OCI-LY7 (cell line): ENCODE results near the gene SACS. TPM values are rescaled to one million over a fixed set of nuclear protein-coding genes. Genes with fewer than 3 reads are reported as not detected.

Source experiments
- BruUV-seq: library from RNA; stranded (reverse); fragments of 400-500 nt; replicated peaks from 2 replicates; lab custom pipeline; 2021; lab: Mats Ljungman, UMichigan
- CTCF ChIA-PET: fragments of 300-600 bp; sonication (Branson Sonifier 250); formaldehyde crosslinking; loops from one replicate; lab custom pipeline; 2022; ENCODE audit warnings: antibody characterized with exemption; ENCODE audit not compliant: unreplicated experiment; lab: Charles Lee
- POLR2A ChIA-PET: fragments of 300-600 bp; sonication (Branson Sonifier 250); formaldehyde crosslinking; loops from one replicate; lab custom pipeline; 2022; ENCODE audit warnings: antibody characterized with exemption; lab: Charles Lee
- DNase-seq: peaks from one replicate; pipeline ENCODE4 v3.0.0-alpha.2; 2015; ENCODE audit warnings: low spot score
- H2AFZ ChIP-seq: fragments of 200-600 bp; sonication (generic), shearing (Covaris generic); 2 replicates; pipeline ENCODE4 v1.6.1; 2014; ENCODE audit warnings: mild to moderate bottlenecking, antibody characterized with exemption, low read length, moderate library complexity
- H3K27ac ChIP-seq: fragments of 200-600 bp; sonication (generic); 2 replicates; pipeline ENCODE4 v1.5.1; 2014; ENCODE audit warnings: mixed run types, low read depth, mild to moderate bottlenecking, moderate library complexity, low read length, inconsistent platforms; ENCODE audit not compliant: poor library complexity, severe bottlenecking
- H3K36me3 ChIP-seq: fragments of 200-600 bp; sonication (generic); 2 replicates; pipeline ENCODE4 v1.6.1; 2014; ENCODE audit warnings: mild to moderate bottlenecking, antibody characterized with exemption, low read length, moderate library complexity, mixed read lengths; ENCODE audit not compliant: insufficient read depth
- H3K4me1 ChIP-seq: fragments of 200-600 bp; sonication (generic); 2 replicates; pipeline ENCODE4 v1.5.1; 2014; ENCODE audit warnings: mild to moderate bottlenecking, low read length; ENCODE audit not compliant: insufficient read depth, poor library complexity, severe bottlenecking
- H3K4me2 ChIP-seq: fragments of 200-600 bp; sonication (generic); 2 replicates; pipeline ENCODE4 v1.6.1; 2014; ENCODE audit warnings: mild to moderate bottlenecking, low read length
- H3K4me3 ChIP-seq: fragments of 200-600 bp; sonication (generic); 2 replicates; pipeline ENCODE4 v1.5.1; 2014; ENCODE audit warnings: mild to moderate bottlenecking, low read depth, low read length; ENCODE audit not compliant: poor library complexity, severe bottlenecking
- H3K79me2 ChIP-seq: fragments of 200-600 bp; sonication (generic); 2 replicates; pipeline ENCODE4 v1.6.1; 2016; ENCODE audit warnings: low read depth, mild to moderate bottlenecking, low read length, moderate library complexity, mixed read lengths; ENCODE audit not compliant: insufficient read depth
- H3K9me2 ChIP-seq: fragments of 200-600 bp; sonication (generic); 2 replicates; pipeline ENCODE4 v1.6.1; 2016; ENCODE audit warnings: mild to moderate bottlenecking, low read length, mixed read lengths; ENCODE audit not compliant: insufficient read depth
- H3K9me3 ChIP-seq: fragments of 200-600 bp; sonication (generic); 2 replicates; pipeline ENCODE4 v1.6.1; 2014; ENCODE audit warnings: mild to moderate bottlenecking, mixed run types, low read length, mixed read lengths
- H4K20me1 ChIP-seq: fragments of 200-600 bp; sonication (generic); 2 replicates; pipeline ENCODE4 v1.6.1; 2014; ENCODE audit warnings: mild to moderate bottlenecking, antibody characterized with exemption, low read length, moderate library complexity, mixed read lengths; ENCODE audit not compliant: insufficient read depth
- CTCF ChIP-seq: fragments of 200-600 bp; sonication (generic); conservative IDR thresholded peaks from 2 replicates; pipeline ENCODE4 v1.5.1; 2014; ENCODE audit warnings: mild to moderate bottlenecking, antibody characterized with exemption, low read length, moderate library complexity, mixed read lengths
- EZH2phosphoT487 ChIP-seq: fragments of 200-600 bp; sonication (generic); IDR thresholded peaks from 2 replicates; pipeline ENCODE4 v1.6.1; 2018; ENCODE audit warnings: low read depth, borderline replicate concordance, mild to moderate bottlenecking, mixed run types, antibody characterized with exemption, low read length, moderate library complexity, mixed read lengths
- intact Hi-C: fragments of 100-400 bp; cut with micrococcal nuclease; formaldehyde crosslinking; loops from one replicate; pipeline ENCODE4 v1.10.0; 2022; ENCODE audit not compliant: unreplicated experiment
- total RNA-seq, 2 experiments: library from RNA; depleted of rRNA in 1 of 2; stranded (reverse); fragments of >200 nt in 1 of 2; shearing (Covaris generic) in 1 of 2; gene quantifications; 2 replicates each; pipeline ENCODE4 v1.2.3, GENCODE V29; 2014 to 2022

SACS gene
- total RNA-seq, 2 experiments from 2014 or later: 9.8 to 22.6 TPM

GRCh38 chr13:23394821-23395220 is 38.7 kb downstream of the SACS start:
- no peaks in the 10 kb centered on the region for H3K9me3 ChIP-seq
- CTCF ChIA-PET: no interaction called here

GRCh38 chr13:23392925-23393645 is 40.4 kb downstream of the SACS start:
- Histone ChIP-seq H3K27ac (no peak overlapping the region), H2AFZ (no peak overlapping the region), H3K36me3 (no peaks in the 10 kb centered on the region), H3K79me2 (no peaks in the 10 kb centered on the region), H3K4me1 (no peaks in the 10 kb centered on the region), H3K9me2 (no peaks in the 10 kb centered on the region), H3K4me3 (no peak overlapping the region), H3K4me2 (no peak overlapping the region), H4K20me1 (0 out of 2 replicates have a peak, but pooled peaks cover 4% of the 10 kb centered on the region), H3K9me3 (no peaks in the 10 kb centered on the region)
- CTCF ChIA-PET: no interaction called here
- intact Hi-C loops: no loop called here
- TF ChIP-seq CTCF (no peak), EZH2phosphoT487 (no peak)
- no peak for DNase-seq
- POLR2A ChIA-PET: no interaction called here
- no TSS peak for BruUV-seq

More at GRCh38 chr13:23394821-23395220, 38.7 kb downstream of the SACS start:
- BruUV-seq: no TSS peak
- POLR2A ChIA-PET: no interaction called here
- Histone ChIP-seq H3K9me2 (no peaks in the 10 kb centered on the region), H3K4me2 (no peak overlapping the region), H3K4me1 (no peaks in the 10 kb centered on the region), H3K4me3 (no peak overlapping the region), H3K36me3 (no peaks in the 10 kb centered on the region), H3K79me2 (no peaks in the 10 kb centered on the region), H3K27ac (no peak overlapping the region), H2AFZ (no peak overlapping the region), H4K20me1 (no peaks in the 10 kb centered on the region)
- no peak for TF ChIP-seq EZH2phosphoT487
- no peak for TF ChIP-seq CTCF
- intact Hi-C loops: no loop called here
- DNase-seq: no peak

- no peak for TF ChIP-seq CTCF
- no peak for TF ChIP-seq EZH2phosphoT487
- DNase-seq: no peak
- no peaks in the 10 kb centered on the region for H3K9me2 ChIP-seq
- intact Hi-C loops: no loop called here
- no peak overlapping the region for H3K4me2 ChIP-seq
- H3K4me3 ChIP-seq: no peak overlapping the region
- CTCF ChIA-PET: no interaction called here
- no peaks in the 10 kb centered on the region for H3K9me3 ChIP-seq
- no peak overlapping the region for H2AFZ ChIP-seq
- H3K27ac ChIP-seq: no peak overlapping the region
- 0 out of 2 replicates have a peak, but pooled peaks cover 4% of the 10 kb centered on the region for H4K20me1 ChIP-seq
- no peaks in the 10 kb centered on the region for H3K79me2 ChIP-seq
- H3K36me3 ChIP-seq: no peaks in the 10 kb centered on the region
- no peaks in the 10 kb centered on the region for H3K4me1 ChIP-seq
- POLR2A ChIA-PET: no interaction called here
- BruUV-seq: no TSS peak
Measured at GRCh38 chr13:23392313-23392712, 41.2 kb downstream of the SACS start.
